H9 (cell line): ENCODE results near the gene NRP2. TPM values are rescaled to one million over a fixed set of nuclear protein-coding genes. Genes with fewer than 3 reads are reported as not detected.

ENCODE experiments used
- DNase-seq: peaks from one replicate; pipeline ENCODE4 v3.0.0-alpha.2; 2017
- H2AFZ ChIP-seq: one replicate; pipeline ENCODE4 v1.6.1; 2013; ENCODE audit warnings: mild to moderate bottlenecking, low read length, control low read depth, moderate library complexity
- H2AK5ac ChIP-seq: 2 replicates; pipeline ENCODE4 v1.6.1; 2013; ENCODE audit warnings: low read length, control low read depth, mixed read lengths; ENCODE audit not compliant: insufficient read length
- H2BK120ac ChIP-seq: one replicate; pipeline ENCODE4 v1.6.1; 2013; ENCODE audit warnings: low read depth, mild to moderate bottlenecking, low read length, control low read depth, inconsistent platforms; ENCODE audit not compliant: poor library complexity, severe bottlenecking
- H2BK12ac ChIP-seq: 2 replicates; pipeline ENCODE4 v1.6.1; 2013; ENCODE audit warnings: low read length, control low read depth, mixed read lengths, low read depth; ENCODE audit not compliant: insufficient read length
- H2BK15ac ChIP-seq: 2 replicates; pipeline ENCODE4 v1.6.1; 2013; ENCODE audit warnings: low read depth, low read length, control low read depth
- H2BK20ac ChIP-seq: one replicate; pipeline ENCODE4 v1.6.1; 2013; ENCODE audit warnings: low read depth, mild to moderate bottlenecking, low read length, control low read depth, inconsistent platforms; ENCODE audit not compliant: poor library complexity, severe bottlenecking
- H2BK5ac ChIP-seq: 2 replicates; pipeline ENCODE4 v1.6.1; 2013; ENCODE audit warnings: low read length, control low read depth, mixed read lengths; ENCODE audit not compliant: insufficient read length
- H3K14ac ChIP-seq: 2 replicates; pipeline ENCODE4 v1.6.1; 2013; ENCODE audit warnings: low read length, control low read depth; ENCODE audit not compliant: insufficient read depth
- H3K18ac ChIP-seq: 2 replicates; pipeline ENCODE4 v1.6.1; 2013; ENCODE audit warnings: low read depth, mild to moderate bottlenecking, mixed read lengths, low read length, control low read depth; ENCODE audit not compliant: insufficient read length
- H3K23ac ChIP-seq: 2 replicates; pipeline ENCODE4 v1.6.1; 2013; ENCODE audit warnings: low read length, control low read depth, mixed read lengths, low read depth; ENCODE audit not compliant: insufficient read length
- H3K23me2 ChIP-seq: 2 replicates; pipeline ENCODE4 v1.6.1; 2013; ENCODE audit warnings: low read depth, mild to moderate bottlenecking, mixed read lengths, low read length, control low read depth; ENCODE audit not compliant: insufficient read length, poor library complexity, severe bottlenecking
- H3K27ac ChIP-seq: 2 replicates; pipeline ENCODE4 v1.5.1; 2013; ENCODE audit warnings: low read length, control low read depth, mixed read lengths, low read depth; ENCODE audit not compliant: insufficient read length
- H3K27me3 ChIP-seq: 2 replicates; pipeline ENCODE4 v1.6.1; 2013; ENCODE audit warnings: low read length, control low read depth, inconsistent platforms; ENCODE audit not compliant: insufficient read depth
- H3K4ac ChIP-seq: 2 replicates; pipeline ENCODE4 v1.6.1; 2013; ENCODE audit warnings: low read depth, mild to moderate bottlenecking, control low read depth, inconsistent platforms, low read length, moderate library complexity
- H3K4me1 ChIP-seq: 2 replicates; pipeline ENCODE4 v1.6.1; 2013; ENCODE audit warnings: low read length, control low read depth, inconsistent platforms; ENCODE audit not compliant: insufficient read depth
- H3K4me2 ChIP-seq: 2 replicates; pipeline ENCODE4 v1.6.1; 2013; ENCODE audit warnings: low read length, control low read depth, mixed read lengths; ENCODE audit not compliant: insufficient read length, insufficient read depth
- H3K56ac ChIP-seq: 2 replicates; pipeline ENCODE4 v1.6.1; 2013; ENCODE audit warnings: low read depth, mild to moderate bottlenecking, mixed read lengths, low read length, control low read depth; ENCODE audit not compliant: insufficient read length
- H3K79me1 ChIP-seq: 2 replicates; pipeline ENCODE4 v1.6.1; 2013; ENCODE audit warnings: low read depth, mild to moderate bottlenecking, moderate library complexity, low read length, control low read depth, inconsistent platforms; ENCODE audit not compliant: insufficient read depth, poor library complexity, severe bottlenecking
- H3K79me2 ChIP-seq: 2 replicates; pipeline ENCODE4 v1.6.1; 2013; ENCODE audit warnings: low read length, control low read depth, inconsistent platforms; ENCODE audit not compliant: insufficient read depth
- H3K9ac ChIP-seq: 2 replicates; pipeline ENCODE4 v1.6.1; 2013; ENCODE audit warnings: low read length, control low read depth, mixed read lengths; ENCODE audit not compliant: insufficient read length; ENCODE audit errors: extremely low read depth
- H3K9me3 ChIP-seq: one replicate; pipeline ENCODE4 v1.6.1; 2013; ENCODE audit warnings: low read depth, low read length, inconsistent platforms; ENCODE audit not compliant: control insufficient read depth
- H3T11ph ChIP-seq: one replicate; pipeline ENCODE4 v1.6.1; 2013; ENCODE audit warnings: mild to moderate bottlenecking, low read length, control low read depth, inconsistent platforms
- H4K20me1 ChIP-seq: one replicate; pipeline ENCODE4 v1.6.1; 2013; ENCODE audit not compliant: control insufficient read depth, insufficient read length, insufficient read depth
- H4K5ac ChIP-seq: 2 replicates; pipeline ENCODE4 v1.6.1; 2013; ENCODE audit warnings: low read depth, mild to moderate bottlenecking, mixed read lengths, low read length, control low read depth; ENCODE audit not compliant: insufficient read length
- H4K8ac ChIP-seq: replicated peaks from 2 replicates; pipeline ENCODE4 v1.6.1; 2013; ENCODE audit warnings: low read length, control low read depth, mixed read lengths, low read depth; ENCODE audit not compliant: insufficient read length
- H4K91ac ChIP-seq: 2 replicates; pipeline ENCODE4 v1.6.1; 2013; ENCODE audit warnings: low read depth, mild to moderate bottlenecking, moderate library complexity, mixed read lengths, low read length, control low read depth; ENCODE audit not compliant: insufficient read length
- H3K27ac Mint-ChIP-seq, 3 experiments: 2 replicates in 2 of 3; 3 replicates in 1 of 3; pipeline ENCODE4 v1.8.0; 2020 to 2021; ENCODE audit warnings: mixed read lengths in 3 of 3, mild to moderate bottlenecking in 1 of 3, moderate library complexity in 1 of 3
- H3K27me3 Mint-ChIP-seq: 2 replicates; pipeline ENCODE4 v1.8.0; 2021; ENCODE audit warnings: low read depth, mild to moderate bottlenecking, moderate library complexity, mixed read lengths
- H3K36me3 Mint-ChIP-seq, 3 experiments: 2 replicates in 2 of 3; 3 replicates in 1 of 3; pipeline ENCODE4 v1.8.0; 2020 to 2021; ENCODE audit warnings: low read depth in 3 of 3, mixed read lengths in 3 of 3; ENCODE audit not compliant: insufficient read depth in 1 of 3
- H3K4me1 Mint-ChIP-seq, 2 experiments: 2 replicates each; pipeline ENCODE4 v1.8.0; 2020; ENCODE audit warnings: mixed read lengths in 2 of 2
- H3K4me3 Mint-ChIP-seq, 2 experiments: 2 replicates in 1 of 2; 3 replicates in 1 of 2; pipeline ENCODE4 v1.8.0; 2020 to 2021; ENCODE audit warnings: mild to moderate bottlenecking in 2 of 2, mixed read lengths in 2 of 2, moderate library complexity in 1 of 2
- H3K9me3 Mint-ChIP-seq, 2 experiments: 2 replicates in 1 of 2; 3 replicates in 1 of 2; pipeline ENCODE4 v1.8.0; 2020; ENCODE audit warnings: mild to moderate bottlenecking in 2 of 2, mixed read lengths in 2 of 2, moderate library complexity in 1 of 2
- CTCF ChIP-seq: fragments of 200-600 bp; sonication (generic); conservative IDR thresholded peaks from 3 replicates; pipeline ENCODE4 v1.8.0; 2021; ENCODE audit warnings: antibody characterized with exemption, mild to moderate bottlenecking
- WGBS: extraction: QIAGEN DNeasy Blood & Tissue Kit; methylation state at CpG from one replicate; pipeline ENCODE4 v1.1.7; 2013; ENCODE audit warnings: missing lambda C conversion rate, low lambda C conversion rate, mixed read lengths; ENCODE audit not compliant: insufficient read length; ENCODE audit errors: extremely low coverage; 5-methylcytosine and 5-hydroxymethylcytosine counted together
- total RNA-seq: library from RNA; stranded (reverse); gene quantifications from 2 replicates; pipeline ENCODE4 v1.2.1, GENCODE V29; 2021

The NRP2 gene
- total RNA-seq, 1 experiment from 2014 or later: 19.7 TPM

DNA sequence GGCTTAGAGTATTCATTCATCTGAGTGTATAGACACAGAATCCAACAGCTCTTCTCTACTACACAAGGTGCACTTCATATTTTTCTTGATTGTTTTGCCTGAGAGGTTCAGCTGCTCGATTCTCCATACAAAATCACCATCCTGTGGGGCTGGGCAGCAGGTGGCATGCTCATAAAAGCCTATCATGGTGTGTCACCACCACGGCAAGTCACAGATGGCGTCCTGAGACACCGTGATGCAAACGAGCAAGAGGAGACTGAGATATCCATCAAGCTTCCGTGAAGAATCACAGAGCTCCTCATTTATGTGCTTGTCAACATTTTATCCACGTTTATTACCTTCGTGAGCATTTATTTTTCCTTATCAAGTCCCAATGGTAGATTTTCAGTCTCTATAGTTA, 22.4 kb upstream of the NRP2 start:
- no CpG with 5 or more reads among the region's 8 CpGs for WGBS
- H3K23ac ChIP-seq: no peak overlapping the region
- H2BK15ac ChIP-seq: no peak overlapping the region
- H2AK5ac ChIP-seq: no peak overlapping the region
- no peaks in the 10 kb centered on the region for H3K9me3 ChIP-seq
- H3K79me1 ChIP-seq: no peaks in the 10 kb centered on the region
- no peak for DNase-seq
- H3K4me1 ChIP-seq: no peaks in the 10 kb centered on the region
- H3K56ac ChIP-seq: no peak overlapping the region
- H2BK5ac ChIP-seq: no peak overlapping the region
- no peak overlapping the region for H3K14ac ChIP-seq
- no peak overlapping the region for H4K91ac ChIP-seq
- no peak overlapping the region for H4K5ac ChIP-seq
- H3K4me2 ChIP-seq: no peak overlapping the region
- no peak overlapping the region for H2BK20ac ChIP-seq
- Mint-ChIP-seq H3K4me1 (peaks cover 5 to 16% of the 10 kb centered on the region in 2 experiments), H3K27me3 (no peaks in the 10 kb centered on the region; the same call in 1 of the 2 replicates), H3K27ac (no peak overlapping the region), H3K4me3 (no peak overlapping the region), H3K9me3 (no peaks in the 10 kb centered on the region), H3K36me3 (no peaks in the 10 kb centered on the region)
- no peak overlapping the region for H2AFZ ChIP-seq
- no peaks in the 10 kb centered on the region for H3K23me2 ChIP-seq
- H3K79me2 ChIP-seq: no peaks in the 10 kb centered on the region
- H3K9ac ChIP-seq: no peak overlapping the region
- H4K8ac ChIP-seq: no peak overlapping the region
- no peak overlapping the region for H3T11ph ChIP-seq
- H2BK12ac ChIP-seq: no peak overlapping the region
- no peak overlapping the region for H3K27ac ChIP-seq
- no peak overlapping the region for H3K18ac ChIP-seq
- no peak overlapping the region for H2BK120ac ChIP-seq
- no peak for TF ChIP-seq CTCF
- no peaks in the 10 kb centered on the region for H4K20me1 ChIP-seq
- H3K27me3 ChIP-seq: no peaks in the 10 kb centered on the region
- no peak overlapping the region for H3K4ac ChIP-seq
